PC-9 (cell line): ENCODE results near the gene IKZF1.

Experiments
- EZH2 ChIP-seq: fragments of 200-600 bp; sonication (generic); IDR thresholded peaks from 2 replicates; pipeline ENCODE4 v1.8.0; 2017; ENCODE audit warnings: antibody characterized with exemption, low read depth
- TF ChIP-seq, protein P1 (sequence below): fragments of 200-600 bp; sonication (generic); conservative IDR thresholded peaks from 2 replicates; pipeline ENCODE4 v1.6.1; 2017; ENCODE audit warnings: mixed run types, antibody characterized with exemption, mild to moderate bottlenecking, moderate library complexity

DNA sequence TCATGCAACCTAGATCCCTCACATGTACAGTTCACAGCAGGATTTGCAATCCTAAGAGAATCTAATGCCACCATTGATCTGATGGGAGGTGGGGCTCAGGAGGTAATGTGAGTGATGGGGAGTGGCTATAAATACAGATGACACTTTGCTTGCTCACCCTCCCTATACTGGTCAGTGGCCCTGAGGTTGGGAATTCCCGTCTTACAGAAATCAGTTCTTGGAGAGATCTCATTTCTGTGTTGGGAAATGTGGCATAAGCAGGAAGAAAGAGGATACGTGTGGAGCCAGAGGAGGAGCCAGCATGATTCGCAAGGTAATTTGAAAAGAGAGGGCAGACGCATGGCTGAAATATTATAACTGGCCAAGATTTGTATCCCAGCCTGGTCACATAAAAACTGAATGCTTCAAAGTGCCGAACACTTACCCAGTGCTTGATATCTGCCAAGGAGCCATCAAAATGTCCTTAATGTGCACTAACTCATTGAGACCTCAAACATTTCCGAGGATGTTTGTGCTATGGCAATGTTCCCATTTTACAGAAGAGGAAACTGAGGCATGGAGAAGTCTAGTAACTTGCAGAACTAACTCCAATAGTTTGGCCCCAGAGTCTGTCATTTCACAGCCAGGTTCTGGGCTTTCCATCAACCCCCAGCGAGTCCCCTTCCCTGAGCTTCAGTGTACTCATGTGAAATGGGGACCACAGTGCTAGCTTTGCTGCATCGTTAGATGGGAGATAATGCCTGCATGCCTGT, 5.5 kb upstream of the IKZF1 start:
- TF ChIP-seq, protein P1, sequence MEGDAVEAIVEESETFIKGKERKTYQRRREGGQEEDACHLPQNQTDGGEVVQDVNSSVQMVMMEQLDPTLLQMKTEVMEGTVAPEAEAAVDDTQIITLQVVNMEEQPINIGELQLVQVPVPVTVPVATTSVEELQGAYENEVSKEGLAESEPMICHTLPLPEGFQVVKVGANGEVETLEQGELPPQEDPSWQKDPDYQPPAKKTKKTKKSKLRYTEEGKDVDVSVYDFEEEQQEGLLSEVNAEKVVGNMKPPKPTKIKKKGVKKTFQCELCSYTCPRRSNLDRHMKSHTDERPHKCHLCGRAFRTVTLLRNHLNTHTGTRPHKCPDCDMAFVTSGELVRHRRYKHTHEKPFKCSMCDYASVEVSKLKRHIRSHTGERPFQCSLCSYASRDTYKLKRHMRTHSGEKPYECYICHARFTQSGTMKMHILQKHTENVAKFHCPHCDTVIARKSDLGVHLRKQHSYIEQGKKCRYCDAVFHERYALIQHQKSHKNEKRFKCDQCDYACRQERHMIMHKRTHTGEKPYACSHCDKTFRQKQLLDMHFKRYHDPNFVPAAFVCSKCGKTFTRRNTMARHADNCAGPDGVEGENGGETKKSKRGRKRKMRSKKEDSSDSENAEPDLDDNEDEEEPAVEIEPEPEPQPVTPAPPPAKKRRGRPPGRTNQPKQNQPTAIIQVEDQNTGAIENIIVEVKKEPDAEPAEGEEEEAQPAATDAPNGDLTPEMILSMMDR = no peak
- no peak for TF ChIP-seq EZH2
